Neural progenitor cell (in vitro differentiated cells): ENCODE measurements around the gene POFUT2. TPM values are rescaled to one million over a fixed set of nuclear protein-coding genes. Genes with fewer than 3 reads are reported as not detected.

ENCODE experiments used
- DNase-seq: peaks from one replicate; pipeline ENCODE4 v3.0.0-alpha.2; 2016; ENCODE audit warnings: low spot score
- H2AFZ ChIP-seq: fragments of 200-600 bp; sonication (generic); replicated peaks from 2 replicates; pipeline ENCODE4 v1.6.1; 2016; ENCODE audit warnings: antibody characterized with exemption
- H3F3A ChIP-seq: fragments of 200-600 bp; sonication (generic); 2 replicates; pipeline ENCODE4 v1.6.1; 2016; ENCODE audit warnings: antibody characterized with exemption, low read depth
- H3K27ac ChIP-seq: fragments of 200-600 bp; sonication (generic); 2 replicates; pipeline ENCODE4 v1.5.1; 2016; ENCODE audit warnings: mild to moderate bottlenecking
- H3K27me3 ChIP-seq: fragments of 200-600 bp; sonication (generic); 2 replicates; pipeline ENCODE4 v1.6.1; 2016; ENCODE audit warnings: mild to moderate bottlenecking, moderate library complexity
- H3K36me3 ChIP-seq: fragments of 200-600 bp; sonication (generic); 2 replicates; pipeline ENCODE4 v1.5.1; 2016
- H3K4me1 ChIP-seq: fragments of 200-600 bp; sonication (generic); 2 replicates; pipeline ENCODE4 v1.6.1; 2016; ENCODE audit warnings: mixed run types
- H3K4me2 ChIP-seq: fragments of 200-600 bp; sonication (generic); 2 replicates; pipeline ENCODE4 v1.6.1; 2016
- H3K4me3 ChIP-seq: fragments of 200-600 bp; sonication (generic); 2 replicates; pipeline ENCODE4 v1.5.1; 2016
- H3K79me2 ChIP-seq: fragments of 200-600 bp; sonication (generic); 2 replicates; pipeline ENCODE4 v1.6.1; 2016; ENCODE audit warnings: low read depth
- H3K9ac ChIP-seq: fragments of 200-600 bp; sonication (generic); 2 replicates; pipeline ENCODE4 v1.6.1; 2016
- H3K9me3 ChIP-seq: fragments of 200-600 bp; sonication (generic); 2 replicates; pipeline ENCODE4 v1.5.1; 2016; ENCODE audit warnings: low read depth
- H4K20me1 ChIP-seq: fragments of 200-600 bp; sonication (generic); 2 replicates; pipeline ENCODE4 v1.6.1; 2016; ENCODE audit warnings: low read depth
- H3K27ac Mint-ChIP-seq: 3 replicates; pipeline ENCODE4 v1.8.0; 2021; ENCODE audit warnings: mixed read lengths
- H3K27me3 Mint-ChIP-seq: 2 replicates; pipeline ENCODE4 v1.8.0; 2022; ENCODE audit warnings: low read depth, mild to moderate bottlenecking, inconsistent platforms, moderate library complexity, mixed read lengths; ENCODE audit not compliant: insufficient read depth
- H3K36me3 Mint-ChIP-seq: 3 replicates; pipeline ENCODE4 v1.8.0; 2021; ENCODE audit warnings: mixed read lengths
- H3K4me1 Mint-ChIP-seq: 3 replicates; pipeline ENCODE4 v1.8.0; 2021; ENCODE audit warnings: mixed read lengths
- H3K4me3 Mint-ChIP-seq: 3 replicates; pipeline ENCODE4 v1.8.0; 2021; ENCODE audit warnings: mild to moderate bottlenecking, moderate library complexity, mixed read lengths
- H3K9me3 Mint-ChIP-seq: 3 replicates; pipeline ENCODE4 v1.8.0; 2020; ENCODE audit warnings: mixed read lengths
- CTCF ChIP-seq: fragments of 200-600 bp; sonication (generic); IDR thresholded peaks from 2 replicates; pipeline ENCODE4 v1.5.1; 2017; ENCODE audit warnings: antibody characterized with exemption, mild to moderate bottlenecking
- EZH2 ChIP-seq: fragments of 200-600 bp; sonication (generic); IDR thresholded peaks from 2 replicates; pipeline ENCODE4 v1.6.1; 2017; ENCODE audit warnings: antibody characterized with exemption, mild to moderate bottlenecking, moderate library complexity
- EZH2phosphoT487 ChIP-seq: fragments of 200-600 bp; sonication (generic); IDR thresholded peaks from 2 replicates; pipeline ENCODE4 v1.6.1; 2017; ENCODE audit warnings: antibody characterized with exemption
- total RNA-seq: library from RNA; depleted of rRNA; stranded (reverse); fragments of >200 nt; gene quantifications from 2 replicates; pipeline ENCODE4 v1.2.3, GENCODE V29; 2015; ENCODE audit warnings: low replicate concordance

The POFUT2 gene
- total RNA-seq, 1 donor from 2014 or later: 28.5 TPM

DNA sequence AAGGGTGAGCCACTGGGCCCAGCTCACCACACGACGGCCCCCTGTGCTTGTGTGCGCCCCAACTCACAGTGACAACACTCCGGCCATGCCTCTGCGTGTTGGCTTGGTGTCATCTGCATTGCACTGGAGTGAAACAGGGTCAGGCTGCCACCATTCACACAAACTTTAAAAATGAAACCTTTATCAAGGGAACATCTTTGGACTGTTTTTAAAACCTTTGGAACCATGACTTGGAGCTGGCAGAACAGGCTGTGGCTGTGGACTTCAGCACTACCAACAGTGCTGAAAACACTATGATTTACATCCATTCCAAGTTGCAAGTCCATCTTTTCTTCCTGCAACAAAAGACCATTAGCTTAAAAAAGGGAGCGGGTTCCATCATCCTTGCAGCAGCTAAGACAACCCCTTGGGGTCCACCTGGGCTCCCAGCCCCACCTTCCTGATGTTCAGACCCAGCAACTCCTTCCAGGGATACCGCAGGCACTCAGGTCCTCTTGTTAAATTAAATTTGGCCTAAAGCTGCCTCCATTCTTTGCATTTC is 25.6 kb downstream of the POFUT2 start:
- no peaks in the 10 kb centered on the region for H3K9me3 Mint-ChIP-seq
- peaks cover 10% of the 10 kb centered on the region for H3K4me1 ChIP-seq
- peaks cover 14% of the 10 kb centered on the region for H3K4me1 Mint-ChIP-seq
- H3K27ac Mint-ChIP-seq: no peak overlapping the region
- no peaks in the 10 kb centered on the region for H3K27me3 ChIP-seq
- H3K4me2 ChIP-seq: no peak overlapping the region
- peaks cover 20% of the 10 kb centered on the region for H3K36me3 Mint-ChIP-seq
- peaks cover 7% of the 10 kb centered on the region for H3F3A ChIP-seq
- no peaks in the 10 kb centered on the region for H4K20me1 ChIP-seq
- no peak overlapping the region for H2AFZ ChIP-seq
- H3K27me3 Mint-ChIP-seq: peaks cover under 1% of the 10 kb centered on the region
- no peaks in the 10 kb centered on the region for H3K79me2 ChIP-seq
- DNase-seq: no peak
- no peak overlapping the region for H3K27ac ChIP-seq
- no peak overlapping the region for H3K4me3 ChIP-seq
- no peaks in the 10 kb centered on the region for H3K36me3 ChIP-seq
- H3K9ac ChIP-seq: no peak overlapping the region
- H3K4me3 Mint-ChIP-seq: no peak overlapping the region
- no peak for TF ChIP-seq EZH2
- TF ChIP-seq EZH2phosphoT487: no peak
- TF ChIP-seq CTCF: no peak
- H3K9me3 ChIP-seq: no peaks in the 10 kb centered on the region

DNA sequence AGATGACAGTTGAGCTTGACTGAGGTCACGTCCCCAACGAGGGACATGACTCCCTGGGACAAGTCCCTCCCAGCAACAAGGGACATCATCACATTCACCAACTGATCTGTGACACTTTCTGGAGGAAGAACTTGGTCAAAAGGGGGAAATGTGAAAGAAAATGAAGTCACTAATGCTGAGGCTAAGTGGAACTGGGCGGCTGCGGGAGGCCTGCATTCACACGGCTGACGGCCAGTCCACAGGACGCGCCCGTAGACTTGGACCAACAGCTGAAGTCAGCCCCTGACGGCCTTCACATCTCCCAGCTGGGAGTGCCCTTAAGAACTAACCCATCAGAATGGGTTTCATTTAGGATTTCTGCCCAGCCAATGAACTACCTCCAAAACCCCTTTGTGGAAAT is 26.6 kb downstream of the POFUT2 start:
- DNase-seq: no peak
- Histone ChIP-seq H3K36me3 (no peaks in the 10 kb centered on the region), H3K79me2 (no peaks in the 10 kb centered on the region), H3K27me3 (no peaks in the 10 kb centered on the region), H3K4me3 (no peak overlapping the region), H3K9me3 (no peaks in the 10 kb centered on the region), H3K4me1 (peaks cover 17% of the 10 kb centered on the region), H3K27ac (no peak overlapping the region), H2AFZ (no peak overlapping the region), H4K20me1 (no peaks in the 10 kb centered on the region), H3F3A (peaks cover 10% of the 10 kb centered on the region), H3K9ac (no peak overlapping the region), H3K4me2 (no peak overlapping the region)
- Mint-ChIP-seq H3K4me1 (peaks cover 19% of the 10 kb centered on the region), H3K27ac (peak overlapping the region; percentile 66), H3K36me3 (peaks cover 16% of the 10 kb centered on the region), H3K27me3 (no peaks in the 10 kb centered on the region), H3K4me3 (no peak overlapping the region), H3K9me3 (no peaks in the 10 kb centered on the region)
- TF ChIP-seq EZH2 (no peak), CTCF (no peak), EZH2phosphoT487 (no peak)

DNA sequence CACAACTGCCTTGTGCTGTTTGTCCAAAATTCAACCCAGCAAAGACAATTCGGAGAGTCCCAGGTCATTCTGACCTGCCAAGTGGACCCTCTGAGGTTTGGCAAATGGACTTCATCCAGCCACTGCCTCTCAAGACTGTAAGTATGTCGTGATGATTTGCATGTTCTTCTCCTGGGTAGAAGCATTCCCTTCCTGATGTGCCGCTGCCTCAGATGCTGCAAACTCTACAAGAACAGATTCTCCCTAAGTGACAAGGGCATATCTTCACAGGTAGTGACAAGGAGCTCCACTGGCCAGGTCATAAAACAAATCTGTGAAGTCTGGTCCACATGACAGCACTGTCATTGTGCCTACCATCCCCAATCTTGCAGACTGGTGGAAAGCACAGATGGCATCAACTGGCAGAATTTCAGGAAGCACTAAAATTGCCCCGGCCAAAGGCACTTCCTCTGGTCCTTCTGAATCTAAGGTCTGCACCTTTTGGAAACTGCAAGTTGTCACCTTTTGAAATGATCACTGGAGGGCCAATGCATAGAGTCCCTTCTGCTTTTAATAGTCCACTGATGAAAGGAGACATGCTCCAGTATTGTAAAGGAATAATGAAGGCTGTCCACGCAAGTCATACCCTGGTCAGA is 27.4 kb downstream of the POFUT2 start:
- H3K4me2 ChIP-seq: no peak overlapping the region
- H3K9me3 ChIP-seq: no peaks in the 10 kb centered on the region
- no peaks in the 10 kb centered on the region for H3K36me3 ChIP-seq
- Mint-ChIP-seq H3K27ac (no peak overlapping the region), H3K4me3 (no peak overlapping the region), H3K9me3 (no peaks in the 10 kb centered on the region), H3K27me3 (no peaks in the 10 kb centered on the region), H3K36me3 (peaks cover 12% of the 10 kb centered on the region), H3K4me1 (peaks cover 19% of the 10 kb centered on the region)
- no peak overlapping the region for H3K4me3 ChIP-seq
- peaks cover 17% of the 10 kb centered on the region for H3K4me1 ChIP-seq
- no peaks in the 10 kb centered on the region for H3K27me3 ChIP-seq
- H2AFZ ChIP-seq: no peak overlapping the region
- no peaks in the 10 kb centered on the region for H4K20me1 ChIP-seq
- peaks cover 10% of the 10 kb centered on the region for H3F3A ChIP-seq
- no peaks in the 10 kb centered on the region for H3K79me2 ChIP-seq
- no peak overlapping the region for H3K9ac ChIP-seq
- H3K27ac ChIP-seq: no peak overlapping the region
- DNase-seq: no peak
- TF ChIP-seq EZH2phosphoT487 (no peak), CTCF (no peak), EZH2 (no peak)
